Right atrium auricular region (tissue), 2 donors: ENCODE measurements around the gene APOL6. TPM values are rescaled to one million over a fixed set of nuclear protein-coding genes. Genes with fewer than 3 reads are reported as not detected.
A peak's percentile ranks its signal among the peaks of the same experiment; 100 is the strongest.

Experiments
- DNase-seq: peaks from one replicate; pipeline ENCODE4 v3.0.0-alpha.2; 2019; ENCODE audit warnings: low spot score
- H3K27ac ChIP-seq, 2 donors: fragments of 200-600 bp; sonication (generic); 1 replicate in 1 of 2; 2 replicates in 1 of 2; pipeline ENCODE4 v1.5.1; 2016 to 2019
- H3K27me3 ChIP-seq, 2 donors: fragments of 200-600 bp; sonication (generic); one replicate each; pipeline versions ENCODE4 v1.5.1 to v1.6.0; 2017 to 2019
- H3K36me3 ChIP-seq: fragments of 200-600 bp; sonication (generic); one replicate; pipeline ENCODE4 v1.5.1; 2016
- H3K4me1 ChIP-seq, 2 donors: fragments of 200-600 bp; sonication (generic); one replicate each; pipeline versions ENCODE4 v1.5.1 to v1.6.0; 2017 to 2019
- H3K4me3 ChIP-seq, 2 donors: fragments of 200-600 bp; sonication (generic); 1 replicate in 1 of 2; 2 replicates in 1 of 2; pipeline ENCODE4 v1.5.1; 2017 to 2019; ENCODE audit warnings: mild to moderate bottlenecking in 1 of 2, moderate library complexity in 1 of 2
- H3K9me3 ChIP-seq, 2 donors: fragments of 200-600 bp; sonication (generic); one replicate each; pipeline ENCODE4 v1.5.1; 2019
- total RNA-seq, 2 donors: library from RNA; depleted of rRNA; stranded (reverse); fragments of >200 nt; gene quantifications; one replicate each; pipeline ENCODE4 v1.1.0, GENCODE V29; 2016
- TF ChIP-seq, protein P1 (sequence below), 2 donors: fragments of 200-600 bp; sonication (generic); IDR thresholded peaks; one replicate each; pipeline ENCODE4 v1.5.1; 2019; ENCODE audit warnings: antibody characterized with exemption in 2 of 2

The APOL6 gene
- total RNA-seq, 2 donors from 2014 or later, result 7.5 to 8.5 TPM

DNA sequence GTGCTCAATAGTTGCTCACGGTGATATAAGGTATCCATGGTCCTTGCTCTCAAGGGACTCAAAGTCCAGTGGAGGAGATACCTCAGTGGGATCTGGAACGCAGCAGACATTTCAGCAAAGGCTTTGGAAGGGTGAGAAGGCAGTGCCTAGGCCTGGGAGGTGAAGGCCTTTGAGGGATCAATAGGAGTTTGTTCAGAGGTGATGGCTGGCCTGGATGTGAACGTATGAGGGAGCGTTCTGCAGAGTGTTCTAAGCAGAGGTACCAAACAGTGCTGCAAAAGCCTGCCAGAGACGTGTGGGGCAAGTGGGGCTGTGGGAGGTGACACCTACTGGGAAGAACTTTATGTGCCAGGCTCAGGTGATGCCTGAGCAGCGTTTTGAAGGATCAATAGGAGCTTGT, 23.7 kb upstream of the APOL6 start:
- H3K4me1 ChIP-seq, result peaks cover 0 to 52% of the 10 kb centered on the region in 2 donors

GRCh38 chr22:35625763-35626432, 22.3 kb upstream of the APOL6 start:
- peaks cover 0 to 43% of the 10 kb centered on the region in 2 donors for H3K4me1 ChIP-seq
- DNase-seq, result no peak
- H3K4me3 ChIP-seq, result no peak overlapping the region
- no peaks in the 10 kb centered on the region for H3K27me3 ChIP-seq
- no peaks in the 10 kb centered on the region for H3K36me3 ChIP-seq
- H3K27ac ChIP-seq, result no peak overlapping the region
- H3K9me3 ChIP-seq, result no peaks in the 10 kb centered on the region
- TF ChIP-seq, protein P1, sequence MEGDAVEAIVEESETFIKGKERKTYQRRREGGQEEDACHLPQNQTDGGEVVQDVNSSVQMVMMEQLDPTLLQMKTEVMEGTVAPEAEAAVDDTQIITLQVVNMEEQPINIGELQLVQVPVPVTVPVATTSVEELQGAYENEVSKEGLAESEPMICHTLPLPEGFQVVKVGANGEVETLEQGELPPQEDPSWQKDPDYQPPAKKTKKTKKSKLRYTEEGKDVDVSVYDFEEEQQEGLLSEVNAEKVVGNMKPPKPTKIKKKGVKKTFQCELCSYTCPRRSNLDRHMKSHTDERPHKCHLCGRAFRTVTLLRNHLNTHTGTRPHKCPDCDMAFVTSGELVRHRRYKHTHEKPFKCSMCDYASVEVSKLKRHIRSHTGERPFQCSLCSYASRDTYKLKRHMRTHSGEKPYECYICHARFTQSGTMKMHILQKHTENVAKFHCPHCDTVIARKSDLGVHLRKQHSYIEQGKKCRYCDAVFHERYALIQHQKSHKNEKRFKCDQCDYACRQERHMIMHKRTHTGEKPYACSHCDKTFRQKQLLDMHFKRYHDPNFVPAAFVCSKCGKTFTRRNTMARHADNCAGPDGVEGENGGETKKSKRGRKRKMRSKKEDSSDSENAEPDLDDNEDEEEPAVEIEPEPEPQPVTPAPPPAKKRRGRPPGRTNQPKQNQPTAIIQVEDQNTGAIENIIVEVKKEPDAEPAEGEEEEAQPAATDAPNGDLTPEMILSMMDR (IDR thresholded peaks at IDR 0.05), result no peak

More for the DNA sequence above, 23.7 kb upstream of the APOL6 start:
- no peak for DNase-seq
- no peak overlapping the region for H3K27ac ChIP-seq
- TF ChIP-seq, protein P1 (IDR thresholded peaks at IDR 0.05), result no peak
- H3K36me3 ChIP-seq, result no peaks in the 10 kb centered on the region
- no peaks in the 10 kb centered on the region for H3K27me3 ChIP-seq
- H3K9me3 ChIP-seq, result no peaks in the 10 kb centered on the region
- H3K4me3 ChIP-seq, result no peak overlapping the region

DNA sequence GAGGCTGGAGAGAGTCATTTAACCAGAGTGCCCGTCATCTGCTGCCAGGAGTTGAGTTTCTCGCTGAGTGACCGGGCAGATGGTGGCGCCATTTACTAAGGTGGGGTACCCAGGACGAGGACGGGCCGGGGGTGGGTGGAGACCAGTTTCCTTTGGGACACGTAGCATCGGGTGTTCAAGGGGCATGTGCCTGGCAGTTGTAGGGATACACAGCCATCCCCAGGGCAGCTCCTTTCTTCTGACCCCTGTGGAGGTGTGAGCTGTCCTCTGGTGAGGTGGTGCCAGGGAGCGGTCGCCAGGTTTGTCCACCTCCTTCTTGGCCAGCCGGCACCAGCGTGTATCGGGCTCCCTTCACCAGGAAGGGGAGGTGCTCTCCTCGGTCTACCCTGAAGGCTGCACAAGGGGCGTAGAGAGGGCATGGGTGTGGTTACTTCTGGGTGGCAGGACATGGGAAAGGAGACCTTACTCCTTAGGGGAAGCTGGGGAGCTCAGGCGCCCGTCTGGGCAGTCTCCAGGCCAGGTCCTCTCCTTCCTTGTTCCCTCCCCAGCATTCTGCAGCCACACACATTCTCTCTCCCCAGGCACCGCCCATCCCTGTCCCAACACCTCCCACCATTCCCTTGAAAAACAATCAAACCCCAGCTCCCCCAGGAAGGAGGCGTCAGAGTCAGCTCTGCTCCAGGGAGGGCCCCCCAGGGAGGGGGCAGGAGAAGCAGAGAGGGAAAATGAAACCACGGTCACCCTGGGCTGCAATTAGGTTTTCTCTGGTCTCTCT, 20.8 kb upstream of the APOL6 start:
- peak; percentile 90 for DNase-seq
- TF ChIP-seq, protein P1 (IDR thresholded peaks at IDR 0.05), result peak; percentile 52 to 80
- H3K4me1 ChIP-seq, result peaks cover 0 to 27% of the 10 kb centered on the region in 2 donors

DNA sequence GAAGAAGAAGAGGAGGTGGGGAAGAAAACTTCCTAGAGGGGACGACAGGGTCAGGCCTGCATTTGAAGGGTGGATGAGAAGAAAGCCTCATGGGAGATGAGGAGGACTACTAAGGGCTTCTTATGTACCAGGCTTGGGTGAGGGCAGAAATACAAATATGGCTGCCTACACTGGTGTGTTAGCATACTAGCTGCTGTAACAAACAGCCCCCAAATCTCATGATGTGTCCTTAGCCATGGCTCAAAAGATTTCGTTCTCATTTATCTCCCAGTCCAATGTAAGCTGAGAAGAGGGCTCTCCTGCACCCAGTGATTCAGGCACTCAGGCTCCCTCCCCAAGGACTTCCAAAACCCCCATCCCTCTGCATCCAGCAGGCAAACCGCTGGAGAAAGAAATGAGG, 19.5 kb upstream of the APOL6 start:
- peak overlapping the region; percentile 2 to 75 for H3K27ac ChIP-seq
- TF ChIP-seq, protein P1 (IDR thresholded peaks at IDR 0.05), result no peak

More for the DNA sequence above, 20.8 kb upstream of the APOL6 start:
- H3K27ac ChIP-seq, result peak overlapping the region; percentile 80 to 83
- no peaks in the 10 kb centered on the region for H3K36me3 ChIP-seq
- peak overlapping the region; percentile 47 to 62 for H3K4me3 ChIP-seq
- no peaks in the 10 kb centered on the region for H3K9me3 ChIP-seq
- H3K27me3 ChIP-seq, result no peaks in the 10 kb centered on the region

DNA sequence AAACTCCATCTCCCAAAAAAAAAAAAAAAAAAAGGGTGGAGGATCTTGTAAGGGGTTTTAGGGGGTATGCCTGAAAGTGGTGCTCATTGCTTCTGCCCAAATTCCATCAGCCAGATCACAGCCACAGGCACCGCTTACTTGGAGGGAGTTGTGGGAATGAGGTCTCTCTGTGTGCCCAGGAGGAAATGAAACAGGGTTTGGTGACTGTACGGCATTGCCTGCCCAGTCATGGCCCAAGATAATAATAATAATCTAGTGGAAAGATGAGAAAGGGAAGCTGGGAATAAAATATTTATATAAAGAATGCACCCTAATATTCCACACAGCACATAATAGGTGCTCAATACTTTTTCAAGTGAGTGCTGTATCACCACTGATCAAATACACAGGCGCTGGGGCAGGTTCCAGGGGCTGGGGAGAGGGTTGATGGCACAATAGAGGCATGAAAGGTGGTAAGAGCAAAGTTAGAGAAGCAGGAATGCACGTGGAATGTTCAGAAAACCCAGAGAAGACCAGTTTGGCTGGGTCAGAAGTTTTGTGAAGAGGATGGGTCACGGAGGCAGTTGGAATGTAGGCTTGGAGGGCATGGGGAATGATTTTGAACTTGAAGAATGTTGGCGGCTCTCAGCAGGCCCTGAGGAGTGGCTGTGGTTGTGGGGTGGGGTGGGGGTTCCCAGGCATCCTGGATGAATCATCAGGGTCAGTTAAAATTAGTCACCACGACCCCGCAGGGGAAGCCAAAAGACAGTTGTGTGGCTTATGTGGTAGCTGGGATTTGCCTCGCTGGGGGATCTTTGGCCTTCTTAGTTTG, 18.6 kb upstream of the APOL6 start:
- H3K36me3 ChIP-seq, result no peaks in the 10 kb centered on the region
- peak overlapping the region; percentile 42 to 75 for H3K27ac ChIP-seq
- H3K27me3 ChIP-seq, result no peaks in the 10 kb centered on the region
- peak; percentile 91 for DNase-seq
- no peaks in the 10 kb centered on the region for H3K9me3 ChIP-seq
- H3K4me3 ChIP-seq, result no peak overlapping the region
- peaks cover 0 to 20% of the 10 kb centered on the region in 2 donors for H3K4me1 ChIP-seq
- TF ChIP-seq, protein P1 (IDR thresholded peaks at IDR 0.05), result no peak

More for the DNA sequence above, 19.5 kb upstream of the APOL6 start:
- no peaks in the 10 kb centered on the region for H3K9me3 ChIP-seq
- H3K4me1 ChIP-seq, result peaks cover 0 to 20% of the 10 kb centered on the region in 2 donors
- H3K36me3 ChIP-seq, result no peaks in the 10 kb centered on the region
- H3K4me3 ChIP-seq, result no peak overlapping the region
- H3K27me3 ChIP-seq, result no peaks in the 10 kb centered on the region
- no peak for DNase-seq
